Measurements from ENCODE around the gene STAT5B. TPM values are rescaled to one million over a fixed set of nuclear protein-coding genes. Genes with fewer than 3 reads are reported as not detected.
A peak's percentile ranks its signal among the peaks of the same experiment; 100 is the strongest.

Gene STAT5B
- total RNA-seq, 1 donor from 2014 or later, result 80.6 TPM

DNA sequence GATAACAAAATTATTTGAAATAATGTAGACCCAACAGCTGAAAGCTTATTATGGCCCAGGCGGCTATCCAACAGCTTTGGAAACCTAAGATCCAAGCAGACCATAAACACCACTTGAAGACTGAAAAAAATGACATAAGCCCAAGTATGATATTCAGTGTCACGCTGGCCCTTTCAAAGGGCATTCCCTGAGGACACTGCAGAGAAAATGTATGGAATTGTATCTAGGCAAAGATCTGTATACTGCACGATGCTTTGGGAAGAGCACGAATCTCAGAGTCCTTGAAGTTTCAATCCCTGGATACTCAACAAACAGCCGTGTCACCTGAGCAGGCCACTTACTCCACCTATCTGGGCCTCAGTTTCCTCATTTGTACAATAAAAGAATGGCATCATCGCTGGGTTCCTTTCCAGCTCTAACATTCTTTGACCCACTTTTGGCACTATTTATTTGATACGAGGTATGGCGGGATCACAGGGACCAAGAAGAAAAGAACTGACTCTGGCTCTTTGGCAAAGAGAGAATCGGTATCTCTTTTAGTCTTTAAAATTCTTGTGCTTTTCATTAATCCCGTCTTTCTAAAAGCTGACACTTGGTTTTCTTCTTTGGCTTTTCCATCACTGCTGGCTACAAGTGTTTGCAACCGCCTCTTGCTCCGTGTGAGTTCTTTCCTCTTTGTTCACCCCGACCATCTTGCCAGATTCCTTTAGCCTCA, 1.2 kb downstream of the STAT5B start:
- Histone ChIP-seq H3K4me1 (peaks cover 0 to 12% of the 10 kb centered on the region in 2 donors), H3K36me3 (no peaks in the 10 kb centered on the region), H3K4me3 (peak overlapping the region; percentile 93 to 94), H3K27ac (peak overlapping the region; percentile 24 to 87), H3K9me3 (no peaks in the 10 kb centered on the region), H3K27me3 (no peaks in the 10 kb centered on the region)
- TF ChIP-seq, protein P1, sequence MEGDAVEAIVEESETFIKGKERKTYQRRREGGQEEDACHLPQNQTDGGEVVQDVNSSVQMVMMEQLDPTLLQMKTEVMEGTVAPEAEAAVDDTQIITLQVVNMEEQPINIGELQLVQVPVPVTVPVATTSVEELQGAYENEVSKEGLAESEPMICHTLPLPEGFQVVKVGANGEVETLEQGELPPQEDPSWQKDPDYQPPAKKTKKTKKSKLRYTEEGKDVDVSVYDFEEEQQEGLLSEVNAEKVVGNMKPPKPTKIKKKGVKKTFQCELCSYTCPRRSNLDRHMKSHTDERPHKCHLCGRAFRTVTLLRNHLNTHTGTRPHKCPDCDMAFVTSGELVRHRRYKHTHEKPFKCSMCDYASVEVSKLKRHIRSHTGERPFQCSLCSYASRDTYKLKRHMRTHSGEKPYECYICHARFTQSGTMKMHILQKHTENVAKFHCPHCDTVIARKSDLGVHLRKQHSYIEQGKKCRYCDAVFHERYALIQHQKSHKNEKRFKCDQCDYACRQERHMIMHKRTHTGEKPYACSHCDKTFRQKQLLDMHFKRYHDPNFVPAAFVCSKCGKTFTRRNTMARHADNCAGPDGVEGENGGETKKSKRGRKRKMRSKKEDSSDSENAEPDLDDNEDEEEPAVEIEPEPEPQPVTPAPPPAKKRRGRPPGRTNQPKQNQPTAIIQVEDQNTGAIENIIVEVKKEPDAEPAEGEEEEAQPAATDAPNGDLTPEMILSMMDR (IDR thresholded peaks at IDR 0.05), result no peak
- no peak for DNase-seq (ENCODE audit: low spot score in 2 of 2)
- intact Hi-C loops (cut with DNase I), result loop anchor here (2.0 to 5.0 kb wide), 3 partner anchors 26 to 83 kb away; partner anchors contain the start of gene GHDC

DNA sequence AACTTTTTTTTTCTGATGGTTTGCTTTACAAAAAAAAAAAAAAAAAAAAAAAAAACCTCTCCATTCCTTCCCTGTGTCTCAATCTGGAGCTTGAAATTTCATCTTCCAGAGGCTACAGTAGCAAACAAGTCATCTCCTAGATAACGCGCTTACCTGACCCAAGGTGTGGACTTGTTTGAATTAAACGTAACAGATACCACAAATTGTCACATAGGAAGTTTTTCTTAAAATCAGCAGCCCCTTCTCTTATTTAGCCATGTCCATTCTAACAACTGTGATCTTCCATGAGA, 2.0 kb downstream of the STAT5B start:
- H3K9me3 ChIP-seq, result no peaks in the 10 kb centered on the region
- DNase-seq (ENCODE audit: low spot score in 2 of 2), result no peak
- intact Hi-C loops (cut with DNase I), result loop anchor here (2.0 kb wide), 1 partner anchor 25 kb away; no protein-coding TSS in a partner anchor
- no peaks in the 10 kb centered on the region for H3K27me3 ChIP-seq
- no peaks in the 10 kb centered on the region for H3K36me3 ChIP-seq
- peaks cover 0 to 12% of the 10 kb centered on the region in 2 donors for H3K4me1 ChIP-seq
- H3K4me3 ChIP-seq, result peak overlapping the region in 1 of 2 donors; percentile 93
- no peak overlapping the region for H3K27ac ChIP-seq
- TF ChIP-seq, protein P1 (IDR thresholded peaks at IDR 0.05), result no peak

DNA sequence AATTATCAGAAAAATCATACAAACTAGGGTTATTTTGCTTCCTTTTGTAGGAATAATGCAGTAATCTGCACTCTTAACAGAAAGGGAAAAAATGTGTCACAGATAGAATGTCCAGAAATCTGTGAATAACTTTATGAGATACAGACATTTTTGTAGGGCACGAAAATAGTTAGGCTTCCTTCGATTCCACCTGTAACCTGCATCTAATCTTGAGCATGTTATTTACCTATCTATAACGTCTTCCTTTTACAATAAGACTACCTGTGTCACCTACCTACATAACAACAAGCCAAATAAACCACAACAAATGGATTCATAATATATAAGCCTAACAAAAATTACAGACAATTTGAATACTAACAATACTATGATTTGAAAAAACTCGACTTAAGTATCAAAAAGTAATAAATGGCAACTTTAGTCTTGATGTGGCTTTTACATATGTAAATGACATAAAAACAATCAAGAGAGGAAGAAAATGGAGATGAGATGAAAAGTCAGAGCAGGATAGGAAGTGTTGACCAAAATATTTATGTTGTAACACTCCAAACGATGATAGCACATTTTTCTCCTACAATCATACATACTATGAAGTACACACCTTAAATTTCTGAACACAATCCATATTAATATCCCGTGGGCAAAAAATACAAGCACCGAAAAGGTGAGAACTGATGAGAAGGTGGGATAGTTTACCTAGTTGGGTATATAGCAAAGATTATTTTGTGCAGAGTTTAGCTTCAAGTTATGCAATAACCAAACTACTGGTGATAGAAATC, 2.5 kb downstream of the STAT5B start:
- intact Hi-C loops (cut with DNase I), result loop anchor here (2.0 kb wide), 1 partner anchor 25 kb away; no protein-coding TSS in a partner anchor
- Histone ChIP-seq H3K4me3 (no peak overlapping the region), H3K27ac (no peak overlapping the region), H3K27me3 (no peaks in the 10 kb centered on the region), H3K36me3 (no peaks in the 10 kb centered on the region), H3K4me1 (peaks cover 0 to 12% of the 10 kb centered on the region in 2 donors), H3K9me3 (no peaks in the 10 kb centered on the region)
- no peak for DNase-seq (ENCODE audit: low spot score in 2 of 2)
- TF ChIP-seq, protein P1 (IDR thresholded peaks at IDR 0.05), result no peak

DNA sequence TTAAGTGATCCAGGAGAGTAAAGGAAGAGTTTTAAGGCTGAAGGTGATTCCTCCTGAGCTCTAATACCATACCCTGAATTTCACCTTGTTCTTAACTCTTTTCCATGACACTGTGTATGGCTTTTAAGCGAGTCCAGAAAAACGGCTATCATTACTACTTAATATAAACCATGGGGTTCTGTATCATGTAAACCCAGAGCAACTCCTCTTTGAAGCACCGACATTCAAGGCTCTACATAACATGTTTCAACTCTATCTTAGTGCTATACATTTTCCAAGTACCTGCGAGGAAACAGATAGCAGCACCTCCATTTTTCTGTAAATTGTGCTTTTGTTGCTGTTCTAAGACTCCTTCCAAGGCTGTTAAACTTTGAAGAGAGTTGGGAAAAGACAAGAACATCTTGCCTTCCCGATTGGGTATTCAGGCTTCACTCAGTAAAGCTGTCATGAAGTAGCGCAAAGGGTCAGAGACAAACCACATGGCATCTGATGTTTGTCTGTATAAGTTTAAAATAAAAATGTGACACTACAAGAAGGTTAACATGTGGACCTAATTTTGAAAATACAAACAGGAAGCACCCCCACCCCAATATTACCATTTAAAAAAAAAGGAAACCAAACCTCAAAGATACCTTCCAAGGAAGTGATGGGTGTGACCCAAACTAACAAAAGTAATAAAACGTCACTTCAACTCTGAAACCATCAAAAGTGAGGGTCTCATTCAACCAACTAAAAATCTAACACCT, 3.9 kb downstream of the STAT5B start:
- H3K27me3 ChIP-seq, result no peaks in the 10 kb centered on the region
- peaks cover 0 to 12% of the 10 kb centered on the region in 2 donors for H3K4me1 ChIP-seq
- intact Hi-C loops (cut with DNase I), result no loop called here
- H3K27ac ChIP-seq, result no peak overlapping the region
- H3K9me3 ChIP-seq, result no peaks in the 10 kb centered on the region
- H3K4me3 ChIP-seq, result no peak overlapping the region
- H3K36me3 ChIP-seq, result no peaks in the 10 kb centered on the region
- no peak for DNase-seq (ENCODE audit: low spot score in 2 of 2)
- TF ChIP-seq, protein P1 (IDR thresholded peaks at IDR 0.05), result no peak

DNA sequence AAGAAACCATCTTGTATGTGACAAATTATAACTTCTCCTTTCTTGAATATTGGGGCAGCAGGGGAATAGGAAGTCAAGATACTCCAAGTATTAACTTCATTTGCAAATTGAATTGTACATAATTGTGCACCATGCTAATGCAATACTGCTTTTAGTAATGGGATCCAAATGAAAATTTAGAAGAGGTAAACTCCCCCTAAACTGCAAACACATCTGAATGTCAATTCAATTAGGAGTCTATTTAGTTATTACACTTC, 4.5 kb downstream of the STAT5B start:
- H3K4me1 ChIP-seq, result peaks cover 0 to 8% of the 10 kb centered on the region in 2 donors
- intact Hi-C loops (cut with DNase I), result no loop called here
- no peak overlapping the region for H3K27ac ChIP-seq

More for the DNA sequence above, 4.5 kb downstream of the STAT5B start:
- TF ChIP-seq, protein P1 (IDR thresholded peaks at IDR 0.05), result no peak
- no peaks in the 10 kb centered on the region for H3K36me3 ChIP-seq
- no peaks in the 10 kb centered on the region for H3K9me3 ChIP-seq
- H3K27me3 ChIP-seq, result no peaks in the 10 kb centered on the region
- no peak for DNase-seq (ENCODE audit: low spot score in 2 of 2)
- H3K4me3 ChIP-seq, result no peak overlapping the region

Measured in ascending aorta (tissue), 2 donors.